AG04449 (cell line): ENCODE results near the gene FADS6.

Experiments used
- CTCF ChIA-PET: fragments of 350-600 bp; formaldehyde crosslinking; extraction: SDS; loops from one replicate; lab custom pipeline; 2021; ENCODE audit warnings: antibody characterized with exemption; lab: Yijun Ruan, JAX
- POLR2A ChIA-PET: fragments of 400-600, 350-600 bp; formaldehyde crosslinking; extraction: SDS; loops from one replicate; lab custom pipeline; 2020; ENCODE audit warnings: antibody characterized with exemption, inconsistent platforms; lab: Yijun Ruan, JAX
- DNase-seq: peaks from one replicate; pipeline ENCODE4 v3.0.0-alpha.2; 2010; ENCODE audit warnings: low read depth, low spot score
- H3K4me3 ChIP-seq: 2 replicates; pipeline ENCODE4 v1.5.1; 2011; ENCODE audit warnings: low read depth, mild to moderate bottlenecking, control low read depth, low read length
- TF ChIP-seq, protein P1 (sequence below): IDR thresholded peaks from one replicate; pipeline ENCODE4 v1.5.1; 2011; ENCODE audit warnings: mild to moderate bottlenecking, moderate library complexity, low read length, control low read depth, inconsistent platforms; ENCODE audit not compliant: insufficient read depth; ENCODE audit errors: missing control alignments

Gene FADS6

DNA sequence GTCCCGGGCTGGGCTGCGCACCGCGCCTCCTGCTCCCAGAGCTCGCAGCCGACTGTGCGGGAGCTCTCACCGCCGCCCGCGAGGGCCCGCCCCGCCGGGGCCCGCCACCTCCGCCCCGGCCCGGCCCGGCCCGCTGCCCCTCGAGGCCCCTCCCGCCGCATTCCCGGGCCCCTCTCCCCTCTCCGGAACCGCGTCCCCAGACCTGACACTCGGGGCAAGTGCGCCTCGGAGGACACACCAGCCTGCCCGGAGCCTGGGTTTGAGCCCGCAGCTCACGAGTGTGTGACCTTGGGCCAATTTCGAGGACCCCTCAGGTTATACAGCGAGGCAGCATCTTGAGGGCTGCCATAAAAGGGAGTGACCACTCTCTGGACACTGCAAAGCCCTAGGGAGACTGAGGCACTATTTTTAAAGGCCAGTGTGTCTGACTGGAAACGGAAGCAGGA is 31.7 kb downstream of the FADS6 start:
- POLR2A ChIA-PET, result interaction anchor here (1.3 kb wide), 1 partner anchor 11 kb away, joined by 7 read pairs; the partner anchor contains the start of gene FDXR
- H3K4me3 ChIP-seq, result no peak overlapping the region
- no peak for DNase-seq
- CTCF ChIA-PET, result interaction anchor here (0.5 to 20.6 kb wide), 21 partner anchors 8 to 204 kb away, joined by 3 to 692 read pairs (median 8); partner anchors contain the start of genes FDXR, NAT9, NHERF1 and RAB37
- TF ChIP-seq, protein P1, sequence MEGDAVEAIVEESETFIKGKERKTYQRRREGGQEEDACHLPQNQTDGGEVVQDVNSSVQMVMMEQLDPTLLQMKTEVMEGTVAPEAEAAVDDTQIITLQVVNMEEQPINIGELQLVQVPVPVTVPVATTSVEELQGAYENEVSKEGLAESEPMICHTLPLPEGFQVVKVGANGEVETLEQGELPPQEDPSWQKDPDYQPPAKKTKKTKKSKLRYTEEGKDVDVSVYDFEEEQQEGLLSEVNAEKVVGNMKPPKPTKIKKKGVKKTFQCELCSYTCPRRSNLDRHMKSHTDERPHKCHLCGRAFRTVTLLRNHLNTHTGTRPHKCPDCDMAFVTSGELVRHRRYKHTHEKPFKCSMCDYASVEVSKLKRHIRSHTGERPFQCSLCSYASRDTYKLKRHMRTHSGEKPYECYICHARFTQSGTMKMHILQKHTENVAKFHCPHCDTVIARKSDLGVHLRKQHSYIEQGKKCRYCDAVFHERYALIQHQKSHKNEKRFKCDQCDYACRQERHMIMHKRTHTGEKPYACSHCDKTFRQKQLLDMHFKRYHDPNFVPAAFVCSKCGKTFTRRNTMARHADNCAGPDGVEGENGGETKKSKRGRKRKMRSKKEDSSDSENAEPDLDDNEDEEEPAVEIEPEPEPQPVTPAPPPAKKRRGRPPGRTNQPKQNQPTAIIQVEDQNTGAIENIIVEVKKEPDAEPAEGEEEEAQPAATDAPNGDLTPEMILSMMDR, result no peak

DNA sequence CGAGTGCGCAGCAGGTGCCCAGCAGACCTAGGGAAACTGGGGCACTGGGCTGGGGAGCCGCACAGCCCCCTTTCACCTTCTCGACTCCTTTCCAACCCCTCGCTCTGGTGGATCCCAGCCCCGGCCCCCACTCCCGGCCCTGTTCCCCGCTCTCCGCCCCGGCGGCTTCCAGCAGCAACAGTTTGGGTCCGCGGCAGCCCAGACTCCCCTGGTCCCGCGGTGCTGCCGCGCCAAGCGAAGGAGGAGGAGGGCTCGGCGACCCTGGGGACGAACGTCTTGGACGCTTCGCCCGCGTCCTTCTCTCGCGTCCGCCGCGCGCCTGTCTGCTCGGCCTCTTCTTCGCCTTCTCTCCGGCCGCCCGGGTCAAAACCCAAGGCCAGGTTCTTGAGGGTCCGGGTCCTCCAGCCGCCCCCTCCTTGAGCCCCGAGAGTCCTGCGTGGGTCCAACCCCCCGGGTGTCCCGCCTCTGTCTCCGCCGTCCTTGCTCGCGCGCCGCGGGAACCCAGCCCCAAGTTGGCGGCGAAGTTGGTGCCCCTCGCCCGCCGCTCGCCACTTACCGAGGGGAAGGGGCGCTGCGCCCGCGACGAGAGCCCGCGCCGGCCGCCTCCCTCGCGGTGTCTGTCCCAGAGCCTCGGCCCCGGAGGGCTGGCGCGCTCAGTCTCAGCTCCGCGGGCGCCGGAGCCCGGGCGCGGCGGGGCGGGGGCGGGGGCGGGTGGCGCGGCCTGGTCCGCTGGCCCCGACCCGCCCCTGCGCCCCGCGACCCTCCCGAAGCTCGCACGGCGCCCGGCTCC is 32.4 kb downstream of the FADS6 start:
- DNase-seq, result no peak
- TF ChIP-seq, protein P1, result no peak
- CTCF ChIA-PET, result interaction anchor here (1.1 to 20.6 kb wide), 12 partner anchors 7 to 115 kb away, joined by 4 to 692 read pairs (median 46); partner anchors contain the start of genes FDXR, NAT9 and NHERF1
- POLR2A ChIA-PET, result interaction anchor here (1.3 kb wide), 1 partner anchor 12 kb away, joined by 7 read pairs; the partner anchor contains the start of gene FDXR
- no peak overlapping the region; the same call in 1 of the 2 replicates for H3K4me3 ChIP-seq

DNA sequence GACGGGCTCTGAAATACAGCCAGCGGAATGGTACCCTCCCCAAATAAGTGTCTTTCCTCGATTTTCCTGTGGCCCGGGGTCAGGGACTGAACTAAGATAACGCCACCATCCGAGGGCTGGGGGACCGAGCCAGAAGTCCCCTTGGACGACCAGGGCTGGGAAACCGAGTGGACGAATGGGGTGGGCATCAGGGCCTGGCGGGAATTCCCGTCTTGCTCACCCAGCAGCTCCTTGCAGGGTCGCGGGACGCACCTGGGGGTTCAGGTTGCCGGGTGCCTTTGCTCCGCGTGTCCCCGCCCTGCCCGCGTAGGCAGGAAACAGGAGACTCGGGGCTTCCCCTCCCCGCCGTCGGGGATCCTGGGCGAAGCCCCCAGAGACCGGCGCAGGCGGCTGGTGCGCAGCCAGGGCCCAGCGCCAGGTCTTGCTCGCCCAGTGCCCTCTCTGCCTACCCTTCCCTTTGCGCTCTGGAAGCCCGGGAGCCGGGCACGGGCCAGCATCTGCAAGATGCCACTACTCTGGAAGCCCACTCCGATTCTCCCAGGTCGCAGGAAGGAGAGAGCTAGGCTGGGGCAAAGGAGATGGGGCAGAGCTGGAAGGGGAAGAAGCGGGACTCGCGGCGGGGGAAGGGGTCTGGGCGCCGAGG is 33.1 kb downstream of the FADS6 start:
- CTCF ChIA-PET, result interaction anchor here (2.7 to 20.6 kb wide), 7 partner anchors 9 to 114 kb away, joined by 16 to 692 read pairs (median 90); partner anchors contain the start of genes FDXR, NAT9 and NHERF1
- no peak for DNase-seq
- POLR2A ChIA-PET, result no interaction called here
- H3K4me3 ChIP-seq, result no peak overlapping the region
- TF ChIP-seq, protein P1, result no peak

DNA sequence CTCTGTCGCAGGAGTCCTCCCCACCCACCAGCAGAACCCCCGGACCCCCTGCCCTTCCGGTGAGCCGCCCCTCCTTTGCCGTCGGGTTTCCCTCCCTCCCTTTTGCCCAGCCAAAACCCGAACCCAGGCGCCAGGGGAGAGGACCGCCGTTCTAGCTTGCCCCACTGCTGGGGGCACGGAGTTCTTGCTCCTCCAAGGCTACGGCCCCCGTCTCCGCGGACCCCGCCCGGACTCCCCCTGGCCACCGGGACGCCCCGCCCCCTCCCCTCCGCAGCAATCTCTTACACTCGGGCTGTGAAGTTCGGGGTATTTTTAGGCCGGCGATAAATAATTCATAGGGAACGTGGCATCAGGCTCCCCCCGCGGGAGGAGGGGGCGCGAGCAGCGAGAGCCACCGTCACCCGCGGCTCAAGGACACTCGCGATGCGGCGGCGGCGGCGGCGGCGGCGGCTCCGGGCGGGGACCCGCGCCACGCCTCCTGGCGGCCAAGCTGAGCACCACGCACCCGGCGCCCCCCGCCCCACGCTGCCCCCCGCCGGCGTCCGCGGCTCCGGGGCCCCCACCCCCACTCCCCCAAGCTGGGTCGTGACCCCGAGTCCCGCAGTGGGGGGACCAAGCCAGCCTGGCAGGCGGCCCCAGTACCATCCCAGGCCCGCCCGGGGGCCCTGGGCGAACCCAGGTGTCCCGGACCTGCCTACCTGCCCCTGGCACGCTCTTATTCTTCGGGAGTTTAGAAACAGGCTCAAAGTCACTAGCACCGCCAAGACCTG is 33.8 kb downstream of the FADS6 start, which contains the start of gene GRIN2C:
GRIN2C (minus strand) TSS at position 427 of the 770 bp plus-strand sequence. CDS start 4,793 bp downstream, outside the sequence.
- DNase-seq, result no peak
- TF ChIP-seq, protein P1, result peak; percentile 30
- ChIA-PET POLR2A (no interaction called here), CTCF (interaction anchor here (1.2 to 20.6 kb wide), 6 partner anchors 10 to 114 kb away, joined by 3 to 692 read pairs (median 122); partner anchors contain the start of gene NHERF1)
- 0 out of 2 replicates have a peak within 1 kb of the TSS, but pooled peaks have one; percentile 32 for H3K4me3 ChIP-seq

DNA sequence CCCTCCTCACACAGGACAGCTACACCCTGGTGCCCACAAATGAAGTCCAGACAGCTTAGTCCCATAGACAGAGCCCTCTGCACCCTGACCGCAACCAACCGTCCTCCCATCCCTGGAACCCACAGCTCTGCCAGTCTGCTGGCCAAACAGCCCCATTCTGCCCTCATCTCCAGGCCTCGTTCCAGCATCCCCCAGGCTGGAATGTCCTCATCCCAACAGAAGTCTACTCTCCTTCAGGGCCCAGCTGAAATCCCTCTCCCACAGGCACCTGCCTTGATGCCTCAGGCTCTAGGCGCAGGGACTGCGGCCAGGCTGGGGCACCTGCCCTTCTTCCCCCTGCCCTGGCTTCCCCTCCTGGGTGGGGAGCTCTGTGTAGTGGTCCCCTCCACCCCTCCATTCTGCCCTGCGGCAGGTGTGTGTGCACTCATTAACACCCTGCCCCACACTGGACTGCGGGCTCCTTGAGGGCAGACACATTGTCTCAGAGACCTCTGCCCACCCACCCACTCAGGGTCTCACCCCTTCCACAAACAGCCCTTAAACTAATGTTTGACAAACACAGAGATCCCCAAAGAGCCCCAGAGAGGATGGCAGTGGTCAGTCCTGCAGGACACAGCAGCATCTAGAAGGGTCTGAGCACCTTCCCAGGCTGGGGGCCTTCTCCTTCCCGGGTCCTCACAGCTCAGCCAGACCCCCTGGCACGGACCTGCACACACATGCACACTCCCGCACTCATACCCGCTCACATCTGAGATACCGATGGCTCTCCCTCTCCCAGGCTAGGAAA is 34.6 kb downstream of the FADS6 start:
- H3K4me3 ChIP-seq, result no peak overlapping the region
- ChIA-PET CTCF (interaction anchor here (1.2 to 20.6 kb wide), 8 partner anchors 11 to 201 kb away, joined by 3 to 692 read pairs (median 32); partner anchors contain the start of gene NHERF1), POLR2A (no interaction called here)
- TF ChIP-seq, protein P1, result no peak
- no peak for DNase-seq
